Adrenal gland (tissue), 5 donors: ENCODE data around the gene BEST2.

Source experiments
- POLR2A ChIP-seq, 2 donors: fragments of 450-650 bp; IDR thresholded peaks; one replicate each; pipeline ENCODE4 v1.6.1; 2017; ENCODE audit warnings: antibody characterized with exemption in 2 of 2, mild to moderate bottlenecking in 2 of 2, moderate library complexity in 1 of 2
- TF ChIP-seq, protein P1 (sequence below), 6 experiments: fragments of 450-650 bp in 4 of 6; fragments of 200-600 bp in 2 of 6; sonication (generic) in 1 of 6; IDR thresholded peaks; 1 replicate in 5 of 6; 2 replicates in 1 of 6; pipeline versions ENCODE4 v1.5.1 to v1.8.0; 2016 to 2021; ENCODE audit warnings: antibody characterized with exemption in 6 of 6, mild to moderate bottlenecking in 2 of 6, moderate library complexity in 1 of 6
- donor health status: DM: no; HTN: no; CAD: no.

DNA sequence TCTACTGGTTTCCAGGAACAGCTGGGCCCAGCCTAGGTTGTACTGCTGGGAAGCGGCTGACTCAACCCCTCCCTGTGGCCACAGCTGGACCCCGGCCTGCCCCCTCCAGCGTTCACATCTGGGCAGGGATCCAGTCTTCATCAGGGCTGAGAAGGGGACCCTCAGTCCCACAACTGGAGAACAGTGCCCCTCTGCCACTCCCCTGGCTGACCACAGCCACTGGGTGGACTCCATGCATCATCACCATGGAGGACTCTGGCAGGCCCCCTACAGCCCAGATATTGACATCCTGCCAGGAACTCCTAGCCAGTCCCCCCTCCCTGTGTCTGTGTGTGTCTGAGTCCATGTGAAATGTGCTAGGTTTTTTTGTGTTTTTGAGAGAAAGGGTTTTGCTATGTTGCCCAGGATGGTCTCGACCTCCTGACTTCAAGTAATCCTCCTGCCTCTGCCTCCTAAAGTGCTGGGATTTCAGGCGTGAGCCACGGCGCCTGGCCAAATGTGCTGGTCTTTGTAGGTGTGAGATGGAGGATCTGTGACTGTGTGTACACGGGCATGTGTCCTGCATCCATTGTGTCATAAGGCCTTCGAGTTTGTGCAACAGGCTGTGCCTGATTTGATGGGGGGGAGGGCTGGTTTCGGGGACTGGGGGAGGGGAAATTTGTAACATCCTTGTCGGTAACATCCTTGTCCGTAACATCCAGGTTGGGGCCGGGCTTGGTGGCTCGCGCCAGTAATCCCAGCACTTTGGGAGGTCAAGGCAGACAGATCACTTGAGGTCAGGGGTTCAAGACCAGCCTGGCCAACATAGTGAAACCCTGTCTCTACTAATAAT lies 27.8 kb downstream of the BEST2 start:
- TF ChIP-seq, protein P1, sequence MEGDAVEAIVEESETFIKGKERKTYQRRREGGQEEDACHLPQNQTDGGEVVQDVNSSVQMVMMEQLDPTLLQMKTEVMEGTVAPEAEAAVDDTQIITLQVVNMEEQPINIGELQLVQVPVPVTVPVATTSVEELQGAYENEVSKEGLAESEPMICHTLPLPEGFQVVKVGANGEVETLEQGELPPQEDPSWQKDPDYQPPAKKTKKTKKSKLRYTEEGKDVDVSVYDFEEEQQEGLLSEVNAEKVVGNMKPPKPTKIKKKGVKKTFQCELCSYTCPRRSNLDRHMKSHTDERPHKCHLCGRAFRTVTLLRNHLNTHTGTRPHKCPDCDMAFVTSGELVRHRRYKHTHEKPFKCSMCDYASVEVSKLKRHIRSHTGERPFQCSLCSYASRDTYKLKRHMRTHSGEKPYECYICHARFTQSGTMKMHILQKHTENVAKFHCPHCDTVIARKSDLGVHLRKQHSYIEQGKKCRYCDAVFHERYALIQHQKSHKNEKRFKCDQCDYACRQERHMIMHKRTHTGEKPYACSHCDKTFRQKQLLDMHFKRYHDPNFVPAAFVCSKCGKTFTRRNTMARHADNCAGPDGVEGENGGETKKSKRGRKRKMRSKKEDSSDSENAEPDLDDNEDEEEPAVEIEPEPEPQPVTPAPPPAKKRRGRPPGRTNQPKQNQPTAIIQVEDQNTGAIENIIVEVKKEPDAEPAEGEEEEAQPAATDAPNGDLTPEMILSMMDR (IDR thresholded peaks at IDR 0.05) = no peak
- no peak for TF ChIP-seq POLR2A (IDR thresholded peaks at IDR 0.05)
